ENCODE results near the gene SYNGR3. TPM values are rescaled to one million over a fixed set of nuclear protein-coding genes. Genes with fewer than 3 reads are reported as not detected.

Gene SYNGR3
- total RNA-seq, 2 experiments from 2014 or later, result 4.6 to 4.7 TPM

GRCh38 chr16:2009791-2010510 lies 20.2 kb downstream of the SYNGR3 start, which contains the start of gene ZNF598:
Gene ZNF598, minus strand, starts transcription at chr16:2009821.
- POLR2A ChIA-PET, result no interaction called here
- CTCF ChIA-PET, result interaction anchor here (0.6 kb wide), 1 partner anchor 13 kb away, joined by 3 read pairs; no protein-coding TSS in a partner anchor

GRCh38 chr16:2011726-2012125 lies 22.0 kb downstream of the SYNGR3 start:
- POLR2A ChIA-PET, result interaction anchor here (0.6 to 1.0 kb wide), 3 partner anchors 47 to 78 kb away, joined by 3 to 4 read pairs (median 3); partner anchors contain the start of gene RPS2
- CTCF ChIA-PET, result interaction anchor here (0.8 to 2.9 kb wide), 4 partner anchors 8 to 129 kb away, joined by 3 to 12 read pairs (median 5); no protein-coding TSS in a partner anchor

- CTCF ChIA-PET, result interaction anchor here (2.0 to 2.9 kb wide), 2 partner anchors 9 to 10 kb away, joined by 6 to 12 read pairs; no protein-coding TSS in a partner anchor
- POLR2A ChIA-PET, result interaction anchor here (0.6 kb wide), 1 partner anchor 141 kb away, joined by 5 read pairs; no protein-coding TSS in a partner anchor
Observed at GRCh38 chr16:2013527-2013926, 23.8 kb downstream of the SYNGR3 start.

- POLR2A ChIA-PET, result interaction anchor here (0.7 kb wide), 1 partner anchor 30 kb away, joined by 3 read pairs; no protein-coding TSS in a partner anchor
Observed at GRCh38 chr16:2015117-2015946, 25.6 kb downstream of the SYNGR3 start.

GRCh38 chr16:2015947-2016208 lies 26.1 kb downstream of the SYNGR3 start:
- CTCF ChIA-PET, result interaction anchor here (1.3 to 1.9 kb wide), 3 partner anchors 12 to 198 kb away, joined by 3 to 14 read pairs (median 12); partner anchors contain the start of gene PGP
- POLR2A ChIA-PET, result interaction anchor here (0.6 kb wide), 1 partner anchor 125 kb away, joined by 3 read pairs; no protein-coding TSS in a partner anchor

More at GRCh38 chr16:2015117-2015946, 25.6 kb downstream of the SYNGR3 start:
- CTCF ChIA-PET, result interaction anchor here (1.1 to 1.3 kb wide), 2 partner anchors 125 to 199 kb away, joined by 3 to 6 read pairs; partner anchors contain the start of gene PGP

- ChIA-PET CTCF (interaction anchor here (0.9 to 1.9 kb wide), 5 partner anchors 13 to 198 kb away, joined by 3 to 14 read pairs (median 3); partner anchors contain the start of genes GFER and PGP), POLR2A (interaction anchor here (0.6 kb wide), 1 partner anchor 124 kb away, joined by 3 read pairs; no protein-coding TSS in a partner anchor)
Observed at GRCh38 chr16:2016407-2016922, 26.7 kb downstream of the SYNGR3 start.

- ChIA-PET POLR2A (no interaction called here), CTCF (interaction anchor here (0.7 to 2.2 kb wide), 4 partner anchors 15 to 121 kb away, joined by 3 to 12 read pairs (median 4); no protein-coding TSS in a partner anchor)
Observed at GRCh38 chr16:2019518-2019920, 29.7 kb downstream of the SYNGR3 start, which contains the start of gene NPW. Gene NPW, plus strand, starts transcription at chr16:2019785.

- POLR2A ChIA-PET, result no interaction called here
- CTCF ChIA-PET, result interaction anchor here (0.7 to 2.2 kb wide), 6 partner anchors 16 to 126 kb away, joined by 3 to 12 read pairs (median 4); no protein-coding TSS in a partner anchor
Observed at GRCh38 chr16:2019921-2020831, 30.4 kb downstream of the SYNGR3 start.

- POLR2A ChIA-PET, result interaction anchor here (0.5 to 0.6 kb wide), 3 partner anchors 67 to 241 kb away, joined by 4 to 7 read pairs (median 6); no protein-coding TSS in a partner anchor
Observed at GRCh38 chr16:2022723-2023091, 32.9 kb downstream of the SYNGR3 start.

GRCh38 chr16:2023092-2024031 lies 33.6 kb downstream of the SYNGR3 start:
- ChIA-PET CTCF (interaction anchor here (0.6 to 2.9 kb wide), 25 partner anchors 10 to 474 kb away, joined by 3 to 22 read pairs (median 4); partner anchors contain the start of genes GFER, NTHL1, PKD1 and RAB26), POLR2A (interaction anchor here (0.6 kb wide), 2 partner anchors 130 to 240 kb away, joined by 6 to 7 read pairs; no protein-coding TSS in a partner anchor)

More at GRCh38 chr16:2022723-2023091, 32.9 kb downstream of the SYNGR3 start:
- CTCF ChIA-PET, result interaction anchor here (0.5 to 2.4 kb wide), 27 partner anchors 9 to 474 kb away, joined by 3 to 22 read pairs (median 3); partner anchors contain the start of genes GFER, NTHL1, PKD1 and RAB26

- ChIA-PET POLR2A (no interaction called here), CTCF (interaction anchor here (1.0 to 2.9 kb wide), 3 partner anchors 24 to 116 kb away, joined by 3 to 13 read pairs (median 3); partner anchors contain the start of genes NTHL1 and TSC2)
Observed at GRCh38 chr16:2024032-2024420, 34.3 kb downstream of the SYNGR3 start.

GRCh38 chr16:2025251-2025650 lies 35.5 kb downstream of the SYNGR3 start:
- CTCF ChIA-PET, result interaction anchor here (0.6 to 2.9 kb wide), 3 partner anchors 34 to 115 kb away, joined by 3 to 13 read pairs (median 3); no protein-coding TSS in a partner anchor
- POLR2A ChIA-PET, result no interaction called here

GRCh38 chr16:2025878-2026460 lies 36.2 kb downstream of the SYNGR3 start:
- POLR2A ChIA-PET, result no interaction called here
- CTCF ChIA-PET, result interaction anchor here (0.6 to 2.9 kb wide), 3 partner anchors 90 to 115 kb away, joined by 3 to 13 read pairs (median 13); no protein-coding TSS in a partner anchor

GRCh38 chr16:2026461-2027023 lies 36.8 kb downstream of the SYNGR3 start, which contains the start of gene NHERF2:
Gene NHERF2, plus strand, starts transcription at chr16:2026902. Its CDS starts 104 bp downstream, at chr16:2027006.
- ChIA-PET CTCF (interaction anchor here (1.5 to 1.8 kb wide), 2 partner anchors 21 to 114 kb away, joined by 7 to 13 read pairs; partner anchors contain the start of genes NTHL1 and TSC2), POLR2A (interaction anchor here (0.6 kb wide), 1 partner anchor 648 kb away, joined by 3 read pairs; no protein-coding TSS in a partner anchor)
